HAP-1 (cell line): ENCODE measurements around the gene PLOD3.

Source experiments
- DNase-seq, 2 experiments: peaks; one replicate each; pipeline ENCODE4 v3.0.0-alpha.2; 2016 to 2020; ENCODE audit warnings: low spot score in 2 of 2
- H3K27me3 ChIP-seq: fragments of 250-450 bp; sonication (Bioruptor Pico); 2 replicates; pipeline ENCODE4 v1.5.1; 2020; ENCODE audit warnings: low read depth, mild to moderate bottlenecking, moderate library complexity
- H3K36me3 ChIP-seq: fragments of 250-450 bp; sonication (Bioruptor Pico); replicated peaks from 2 replicates; pipeline ENCODE4 v1.5.1; 2020; ENCODE audit warnings: mild to moderate bottlenecking
- H3K4me1 ChIP-seq: fragments of 250-450 bp; sonication (Bioruptor Pico); 2 replicates; pipeline ENCODE4 v1.5.1; 2020; ENCODE audit warnings: mild to moderate bottlenecking
- H3K4me3 ChIP-seq: fragments of 250-450 bp; sonication (Bioruptor Pico); 2 replicates; pipeline ENCODE4 v1.5.1; 2020; ENCODE audit warnings: mild to moderate bottlenecking, moderate library complexity
- H3K9me3 ChIP-seq: fragments of 250-450 bp; sonication (Bioruptor Pico); 2 replicates; pipeline ENCODE4 v1.5.1; 2020; ENCODE audit warnings: mild to moderate bottlenecking, moderate library complexity
- in situ Hi-C: fragments of 300-500 bp; cut with MboI; formaldehyde crosslinking; loops from 3 replicates; pipeline ENCODE4 v1.14.3; 2020; ENCODE audit warnings: low sequenced_read_pairs, inconsistent platforms, mixed read lengths

PLOD3 gene

GRCh38 chr7:101243646-101244374, 26.4 kb upstream of the PLOD3 start:
- in situ Hi-C loops = no loop called here
- Histone ChIP-seq H3K36me3 (peaks cover 40% of the 10 kb centered on the region), H3K4me1 (peaks cover 14% of the 10 kb centered on the region), H3K9me3 (no peaks in the 10 kb centered on the region), H3K27me3 (no peaks in the 10 kb centered on the region), H3K4me3 (peak overlapping the region; percentile 89)
- DNase-seq = peak in 1 of 2 experiments; percentile 18

- in situ Hi-C loops = no loop called here
- Histone ChIP-seq H3K36me3 (peaks cover 41% of the 10 kb centered on the region), H3K4me1 (peaks cover 14% of the 10 kb centered on the region)
Observed at GRCh38 chr7:101241443-101242349, 24.3 kb upstream of the PLOD3 start.

GRCh38 chr7:101241015-101241363, 23.6 kb upstream of the PLOD3 start:
- peaks cover 14% of the 10 kb centered on the region for H3K4me1 ChIP-seq
- no peak overlapping the region for H3K4me3 ChIP-seq
- DNase-seq = no peak
- no peaks in the 10 kb centered on the region for H3K27me3 ChIP-seq
- peaks cover 41% of the 10 kb centered on the region for H3K36me3 ChIP-seq
- no peaks in the 10 kb centered on the region for H3K9me3 ChIP-seq
- in situ Hi-C loops = no loop called here

More at GRCh38 chr7:101241443-101242349, 24.3 kb upstream of the PLOD3 start:
- no peak for DNase-seq
- H3K9me3 ChIP-seq = no peaks in the 10 kb centered on the region
- H3K4me3 ChIP-seq = no peak overlapping the region
- no peaks in the 10 kb centered on the region for H3K27me3 ChIP-seq

- H3K9me3 ChIP-seq = no peaks in the 10 kb centered on the region
- in situ Hi-C loops = no loop called here
- H3K4me3 ChIP-seq = no peak overlapping the region
- H3K27me3 ChIP-seq = no peaks in the 10 kb centered on the region
- DNase-seq = no peak
- peaks cover 12% of the 10 kb centered on the region for H3K4me1 ChIP-seq
- H3K36me3 ChIP-seq = peaks cover 39% of the 10 kb centered on the region
Observed at GRCh38 chr7:101240226-101241014, 23.0 kb upstream of the PLOD3 start.

GRCh38 chr7:101239951-101240220, 22.5 kb upstream of the PLOD3 start:
- in situ Hi-C loops = no loop called here
- Histone ChIP-seq H3K4me3 (no peak overlapping the region), H3K9me3 (no peaks in the 10 kb centered on the region), H3K27me3 (no peaks in the 10 kb centered on the region), H3K36me3 (peaks cover 37% of the 10 kb centered on the region), H3K4me1 (peaks cover 8% of the 10 kb centered on the region)
- DNase-seq = no peak

- Histone ChIP-seq H3K36me3 (peaks cover 34% of the 10 kb centered on the region), H3K4me1 (peaks cover 8% of the 10 kb centered on the region), H3K4me3 (no peak overlapping the region), H3K27me3 (no peaks in the 10 kb centered on the region), H3K9me3 (no peaks in the 10 kb centered on the region)
- in situ Hi-C loops = no loop called here
- DNase-seq = no peak
Observed at GRCh38 chr7:101239191-101239950, 22.0 kb upstream of the PLOD3 start.

- in situ Hi-C loops = no loop called here
- DNase-seq = no peak
- Histone ChIP-seq H3K36me3 (peaks cover 34% of the 10 kb centered on the region), H3K4me1 (peaks cover 3% of the 10 kb centered on the region), H3K4me3 (no peak overlapping the region), H3K9me3 (no peaks in the 10 kb centered on the region), H3K27me3 (no peaks in the 10 kb centered on the region)
Observed at GRCh38 chr7:101238226-101239182, 21.1 kb upstream of the PLOD3 start.

GRCh38 chr7:101237206-101238067, 20.1 kb upstream of the PLOD3 start, which contains the start of gene CLDN15:
TSS of gene CLDN15 (minus strand) at chr7:101237802. CDS start at chr7:101237581, 221 bp downstream.
- H3K4me1 ChIP-seq = no peaks in the 10 kb centered on the region
- no peaks in the 10 kb centered on the region for H3K27me3 ChIP-seq
- peaks cover 26% of the 10 kb centered on the region for H3K36me3 ChIP-seq
- DNase-seq = no peak
- no peaks in the 10 kb centered on the region for H3K9me3 ChIP-seq
- in situ Hi-C loops = no loop called here
- no peak within 1 kb of the TSS for H3K4me3 ChIP-seq

GRCh38 chr7:101236292-101236835, 19.0 kb upstream of the PLOD3 start:
- Histone ChIP-seq H3K4me3 (no peak overlapping the region), H3K27me3 (no peaks in the 10 kb centered on the region), H3K4me1 (no peaks in the 10 kb centered on the region), H3K36me3 (peaks cover 23% of the 10 kb centered on the region), H3K9me3 (no peaks in the 10 kb centered on the region)
- DNase-seq = no peak
- in situ Hi-C loops = no loop called here

- Histone ChIP-seq H3K4me3 (no peak overlapping the region), H3K9me3 (no peaks in the 10 kb centered on the region), H3K4me1 (no peaks in the 10 kb centered on the region), H3K36me3 (peaks cover 23% of the 10 kb centered on the region), H3K27me3 (no peaks in the 10 kb centered on the region)
- in situ Hi-C loops = no loop called here
- DNase-seq = no peak
Observed at GRCh38 chr7:101235522-101235921, 18.1 kb upstream of the PLOD3 start.

GRCh38 chr7:101235050-101235449, 17.7 kb upstream of the PLOD3 start:
- Histone ChIP-seq H3K27me3 (no peaks in the 10 kb centered on the region), H3K9me3 (no peaks in the 10 kb centered on the region), H3K4me3 (no peak overlapping the region), H3K4me1 (no peaks in the 10 kb centered on the region), H3K36me3 (peaks cover 18% of the 10 kb centered on the region)
- DNase-seq = peak in 1 of 2 experiments; percentile 57
- in situ Hi-C loops = no loop called here
